ENCODE data around the gene KNSTRN. TPM values are rescaled to one million over a fixed set of nuclear protein-coding genes. Genes with fewer than 3 reads are reported as not detected.

The KNSTRN gene
- total RNA-seq, 2 experiments from 2014 or later = 2.8 to 3.0 TPM

DNA sequence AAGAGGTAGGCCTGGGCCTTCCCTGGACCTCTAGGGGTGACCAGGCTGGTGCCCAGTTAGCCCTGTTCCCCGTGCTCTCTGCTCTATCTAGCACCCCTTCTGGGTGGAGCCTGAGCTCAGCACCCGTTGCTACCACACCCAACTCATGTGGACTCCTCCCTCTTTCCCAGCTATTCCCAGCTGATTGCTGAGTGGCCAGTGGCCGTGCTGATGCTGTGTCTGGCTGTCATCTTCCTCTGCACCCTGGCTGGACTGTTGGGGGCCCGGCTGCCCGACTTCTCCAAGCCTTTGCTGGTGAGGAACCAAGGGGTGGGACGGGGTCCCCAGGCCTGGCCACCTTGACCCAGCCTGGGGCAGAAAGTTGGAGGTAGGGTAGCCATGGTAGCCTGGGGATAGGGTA is 18.3 kb upstream of the KNSTRN start:
- Histone ChIP-seq H3K36me3 (ENCODE audit: insufficient read depth, low read length) (no peaks in the 10 kb centered on the region), H3K27ac (ENCODE audit: low read depth in 1 of 2, low read length in 2 of 2) (no peak overlapping the region), H3K9me3 (ENCODE audit: control insufficient read depth in 1 of 2, insufficient read depth in 1 of 2, low read length in 2 of 2) (no peaks in the 10 kb centered on the region), H3K27me3 (ENCODE audit: control insufficient read depth in 1 of 2, insufficient read depth in 2 of 2, low read length in 2 of 2) (no peaks in the 10 kb centered on the region), H3K4me1 (ENCODE audit: insufficient read depth, low read length) (peaks cover 33% of the 10 kb centered on the region), H3K4me3 (ENCODE audit: low read length) (no peak overlapping the region)
- Mint-ChIP-seq H3K27ac (no peak overlapping the region), H3K4me1 (ENCODE audit: low read depth) (peaks cover 21% of the 10 kb centered on the region), H3K9me3 (no peaks in the 10 kb centered on the region), H3K27me3 (no peaks in the 10 kb centered on the region), H3K36me3 (ENCODE audit: low read depth) (peaks cover 4% of the 10 kb centered on the region), H3K4me3 (no peak overlapping the region)
- ChIA-PET POLR2A (interaction anchor here (0.6 kb wide), 1 partner anchor 37 kb away, joined by 6 read pairs; no protein-coding TSS in a partner anchor), CTCF (no interaction called here)
- intact Hi-C loops (cut with DNase I, micrococcal nuclease) = no loop called here
- no peak for TF ChIP-seq CTCF (IDR thresholded peaks at IDR 0.05)
- ATAC-seq (ENCODE audit: poor library complexity) (no peak), DNase-seq (peak in 1 of 14 experiments; percentile 6)

GRCh38 chr15:40365016-40365415 is 17.5 kb upstream of the KNSTRN start:
- Mint-ChIP-seq H3K4me1 (ENCODE audit: low read depth) (peaks cover 17% of the 10 kb centered on the region), H3K27ac (no peak overlapping the region), H3K4me3 (peak overlapping the region; percentile 54), H3K27me3 (no peaks in the 10 kb centered on the region), H3K9me3 (no peaks in the 10 kb centered on the region), H3K36me3 (ENCODE audit: low read depth) (peaks cover 4% of the 10 kb centered on the region)
- Histone ChIP-seq H3K4me3 (ENCODE audit: low read length) (no peak overlapping the region), H3K4me1 (ENCODE audit: insufficient read depth, low read length) (peaks cover 33% of the 10 kb centered on the region), H3K27ac (ENCODE audit: low read depth in 1 of 2, low read length in 2 of 2) (no peak overlapping the region), H3K27me3 (ENCODE audit: control insufficient read depth in 1 of 2, insufficient read depth in 2 of 2, low read length in 2 of 2) (no peaks in the 10 kb centered on the region), H3K9me3 (ENCODE audit: control insufficient read depth in 1 of 2, insufficient read depth in 1 of 2, low read length in 2 of 2) (no peaks in the 10 kb centered on the region), H3K36me3 (ENCODE audit: insufficient read depth, low read length) (no peaks in the 10 kb centered on the region)
- ChIA-PET POLR2A (interaction anchor here (1.0 kb wide), 1 partner anchor 40 kb away, joined by 7 read pairs; the partner anchor contains the start of gene IVD), CTCF (no interaction called here)
- DNase-seq = no peak
- intact Hi-C loops (cut with DNase I, micrococcal nuclease) = no loop called here
- TF ChIP-seq CTCF (IDR thresholded peaks at IDR 0.05) = no peak
- ATAC-seq (ENCODE audit: poor library complexity) = no peak

- DNase-seq = no peak
- H3K9me3 ChIP-seq (ENCODE audit: control insufficient read depth in 1 of 2, insufficient read depth in 1 of 2, low read length in 2 of 2) = no peaks in the 10 kb centered on the region
- H3K4me3 ChIP-seq (ENCODE audit: low read length) = no peak overlapping the region
- ChIA-PET POLR2A (interaction anchor here (1.0 kb wide), 1 partner anchor 40 kb away, joined by 7 read pairs; the partner anchor contains the start of gene IVD), CTCF (interaction anchor here (5.0 kb wide), 1 partner anchor 22 kb away, joined by 23 read pairs; no protein-coding TSS in a partner anchor)
- no peaks in the 10 kb centered on the region for H3K36me3 ChIP-seq (ENCODE audit: insufficient read depth, low read length)
- Mint-ChIP-seq H3K27ac (no peak overlapping the region), H3K9me3 (no peaks in the 10 kb centered on the region), H3K27me3 (no peaks in the 10 kb centered on the region), H3K4me3 (peak overlapping the region; percentile 54), H3K36me3 (ENCODE audit: low read depth) (peaks cover 4% of the 10 kb centered on the region), H3K4me1 (ENCODE audit: low read depth) (peaks cover 17% of the 10 kb centered on the region)
- H3K4me1 ChIP-seq (ENCODE audit: insufficient read depth, low read length) = peaks cover 33% of the 10 kb centered on the region
- intact Hi-C loops (cut with DNase I, micrococcal nuclease) = loop anchor here in 1 of 2 experiments (2.0 kb wide), 1 partner anchor 21 kb away; no protein-coding TSS in a partner anchor
- no peaks in the 10 kb centered on the region for H3K27me3 ChIP-seq (ENCODE audit: control insufficient read depth in 1 of 2, insufficient read depth in 2 of 2, low read length in 2 of 2)
- H3K27ac ChIP-seq (ENCODE audit: low read depth in 1 of 2, low read length in 2 of 2) = no peak overlapping the region
- no peak for TF ChIP-seq CTCF (IDR thresholded peaks at IDR 0.05)
- ATAC-seq (ENCODE audit: poor library complexity) = no peak
Measured at GRCh38 chr15:40365624-40366456, 16.7 kb upstream of the KNSTRN start.
